PC-3 (cell line): ENCODE measurements around the gene CFAP97D1.

Source experiments
- EZH2 ChIP-seq: fragments of 300-600 bp; sonication (generic); IDR thresholded peaks from one replicate; pipeline ENCODE4 v1.6.1; 2017; ENCODE audit warnings: antibody characterized with exemption, mild to moderate bottlenecking, low read length; ENCODE audit not compliant: unreplicated experiment
- EZH2phosphoT487 ChIP-seq: fragments of 300-600 bp; sonication (generic); IDR thresholded peaks from 2 replicates; pipeline ENCODE4 v1.6.1; 2018; ENCODE audit warnings: mild to moderate bottlenecking, antibody characterized with exemption, low read length, borderline replicate concordance
- TF ChIP-seq, protein P1 (sequence below): fragments of 300-600 bp; sonication (generic); conservative IDR thresholded peaks from 2 replicates; pipeline ENCODE4 v1.5.1; 2017; ENCODE audit warnings: antibody characterized with exemption, low read depth, mild to moderate bottlenecking, low read length

DNA sequence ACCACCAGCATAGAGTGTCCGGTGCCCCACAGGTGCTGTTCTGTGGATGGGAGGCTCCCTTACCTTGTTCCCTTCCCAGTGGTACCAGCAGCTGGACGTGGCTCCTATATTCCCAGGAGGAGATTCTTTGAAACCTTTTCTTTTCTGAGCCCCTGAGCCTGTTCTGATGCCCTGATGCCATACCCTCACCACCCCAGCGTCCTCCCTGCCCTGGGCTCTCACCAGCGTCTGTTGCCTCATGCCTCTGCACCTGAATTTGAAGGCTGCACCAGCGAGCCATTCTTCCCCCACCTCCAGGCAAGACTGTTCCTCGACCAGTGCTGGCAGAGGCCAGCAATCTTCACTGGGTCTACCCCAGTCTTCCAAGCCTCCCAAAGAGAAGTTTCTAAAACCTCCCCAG lies 22.1 kb upstream of the CFAP97D1 start:
- TF ChIP-seq EZH2phosphoT487 = no peak
- TF ChIP-seq, protein P1, sequence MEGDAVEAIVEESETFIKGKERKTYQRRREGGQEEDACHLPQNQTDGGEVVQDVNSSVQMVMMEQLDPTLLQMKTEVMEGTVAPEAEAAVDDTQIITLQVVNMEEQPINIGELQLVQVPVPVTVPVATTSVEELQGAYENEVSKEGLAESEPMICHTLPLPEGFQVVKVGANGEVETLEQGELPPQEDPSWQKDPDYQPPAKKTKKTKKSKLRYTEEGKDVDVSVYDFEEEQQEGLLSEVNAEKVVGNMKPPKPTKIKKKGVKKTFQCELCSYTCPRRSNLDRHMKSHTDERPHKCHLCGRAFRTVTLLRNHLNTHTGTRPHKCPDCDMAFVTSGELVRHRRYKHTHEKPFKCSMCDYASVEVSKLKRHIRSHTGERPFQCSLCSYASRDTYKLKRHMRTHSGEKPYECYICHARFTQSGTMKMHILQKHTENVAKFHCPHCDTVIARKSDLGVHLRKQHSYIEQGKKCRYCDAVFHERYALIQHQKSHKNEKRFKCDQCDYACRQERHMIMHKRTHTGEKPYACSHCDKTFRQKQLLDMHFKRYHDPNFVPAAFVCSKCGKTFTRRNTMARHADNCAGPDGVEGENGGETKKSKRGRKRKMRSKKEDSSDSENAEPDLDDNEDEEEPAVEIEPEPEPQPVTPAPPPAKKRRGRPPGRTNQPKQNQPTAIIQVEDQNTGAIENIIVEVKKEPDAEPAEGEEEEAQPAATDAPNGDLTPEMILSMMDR = no peak
- no peak for TF ChIP-seq EZH2
